ENCODE results near the gene COL4A2.

DNA sequence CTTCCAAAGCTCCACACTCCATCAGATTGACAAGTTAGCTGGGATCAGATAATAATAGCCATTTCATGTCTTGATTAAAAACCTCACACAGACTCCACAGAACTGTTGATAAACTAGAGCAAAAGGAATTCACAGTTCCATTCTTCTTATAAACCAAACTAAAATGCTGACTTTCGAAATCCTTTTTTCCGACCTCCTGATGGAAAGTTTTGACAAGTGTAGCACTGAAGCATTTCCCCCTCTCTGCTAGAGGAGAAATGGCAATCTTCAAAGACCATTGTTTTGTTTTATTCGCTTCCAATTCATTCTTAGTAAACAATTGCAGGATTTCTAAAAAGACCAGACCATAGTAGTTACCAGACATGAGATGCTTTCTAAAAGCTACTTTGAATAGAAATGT lies 58.8 kb downstream of the COL4A2 start:
- TF ChIP-seq EZH2 (IDR thresholded peaks at IDR 0.05), result no peak
- no peak for TF ChIP-seq RAD21 (IDR thresholded peaks at IDR 0.05; ENCODE audit: low read depth)
- TF ChIP-seq, protein P1, sequence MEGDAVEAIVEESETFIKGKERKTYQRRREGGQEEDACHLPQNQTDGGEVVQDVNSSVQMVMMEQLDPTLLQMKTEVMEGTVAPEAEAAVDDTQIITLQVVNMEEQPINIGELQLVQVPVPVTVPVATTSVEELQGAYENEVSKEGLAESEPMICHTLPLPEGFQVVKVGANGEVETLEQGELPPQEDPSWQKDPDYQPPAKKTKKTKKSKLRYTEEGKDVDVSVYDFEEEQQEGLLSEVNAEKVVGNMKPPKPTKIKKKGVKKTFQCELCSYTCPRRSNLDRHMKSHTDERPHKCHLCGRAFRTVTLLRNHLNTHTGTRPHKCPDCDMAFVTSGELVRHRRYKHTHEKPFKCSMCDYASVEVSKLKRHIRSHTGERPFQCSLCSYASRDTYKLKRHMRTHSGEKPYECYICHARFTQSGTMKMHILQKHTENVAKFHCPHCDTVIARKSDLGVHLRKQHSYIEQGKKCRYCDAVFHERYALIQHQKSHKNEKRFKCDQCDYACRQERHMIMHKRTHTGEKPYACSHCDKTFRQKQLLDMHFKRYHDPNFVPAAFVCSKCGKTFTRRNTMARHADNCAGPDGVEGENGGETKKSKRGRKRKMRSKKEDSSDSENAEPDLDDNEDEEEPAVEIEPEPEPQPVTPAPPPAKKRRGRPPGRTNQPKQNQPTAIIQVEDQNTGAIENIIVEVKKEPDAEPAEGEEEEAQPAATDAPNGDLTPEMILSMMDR (IDR thresholded peaks at IDR 0.05 in 2 of 3, conservative IDR thresholded peaks at IDR 0.05 in 1 of 3; ENCODE audit: borderline replicate concordance in 1 of 3, insufficient read depth in 1 of 3, low read depth in 2 of 3, low read length in 2 of 3), result no peak
- no peak for TF ChIP-seq POLR2AphosphoS5 (IDR thresholded peaks at IDR 0.05; ENCODE audit: low read depth, low read length)
- TF ChIP-seq EGR1 (IDR thresholded peaks at IDR 0.05; ENCODE audit: low read depth), result no peak
- TF ChIP-seq POLR2A (IDR thresholded peaks at IDR 0.05; ENCODE audit: borderline replicate concordance, extremely low read depth, insufficient read depth, insufficient read length), result no peak
- TF ChIP-seq CEBPB (IDR thresholded peaks at IDR 0.05; ENCODE audit: low read depth), result no peak
- TF ChIP-seq, protein P2, sequence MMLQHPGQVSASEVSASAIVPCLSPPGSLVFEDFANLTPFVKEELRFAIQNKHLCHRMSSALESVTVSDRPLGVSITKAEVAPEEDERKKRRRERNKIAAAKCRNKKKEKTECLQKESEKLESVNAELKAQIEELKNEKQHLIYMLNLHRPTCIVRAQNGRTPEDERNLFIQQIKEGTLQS (IDR thresholded peaks at IDR 0.05), result no peak
- no peak for TF ChIP-seq TCF7L2 (IDR thresholded peaks at IDR 0.05; ENCODE audit: borderline replicate concordance, extremely low read depth, insufficient read depth, insufficient read length)
- no peak for TF ChIP-seq JUND (IDR thresholded peaks at IDR 0.05)
- no peak for TF ChIP-seq SP1 (IDR thresholded peaks at IDR 0.05; ENCODE audit: low read depth)
- no peak for TF ChIP-seq CBX3 (IDR thresholded peaks at IDR 0.05; ENCODE audit: low read depth)
- TF ChIP-seq, protein P3, sequence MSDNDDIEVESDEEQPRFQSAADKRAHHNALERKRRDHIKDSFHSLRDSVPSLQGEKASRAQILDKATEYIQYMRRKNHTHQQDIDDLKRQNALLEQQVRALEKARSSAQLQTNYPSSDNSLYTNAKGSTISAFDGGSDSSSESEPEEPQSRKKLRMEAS (IDR thresholded peaks at IDR 0.05), result no peak
